MM.1S (cell line): Measurements from ENCODE around the gene PCCA.

ENCODE experiments used
- DNase-seq: peaks from one replicate; pipeline ENCODE4 v3.0.0-alpha.2; 2015
- H2AFZ ChIP-seq: fragments of 300-600 bp; sonication (generic); 2 replicates; pipeline ENCODE4 v1.6.0; 2016; ENCODE audit warnings: antibody characterized with exemption, low read length
- H3F3A ChIP-seq: fragments of 300-600 bp; sonication (generic); 2 replicates; pipeline ENCODE4 v1.6.1; 2016; ENCODE audit warnings: mild to moderate bottlenecking, antibody characterized with exemption, low read length, moderate library complexity, mixed read lengths; ENCODE audit not compliant: insufficient read depth
- H3K27ac ChIP-seq: fragments of 300-600 bp; sonication (generic); 2 replicates; pipeline ENCODE4 v1.5.1; 2016; ENCODE audit warnings: mild to moderate bottlenecking, low read length
- H3K27me3 ChIP-seq: fragments of 300-600 bp; sonication (generic); replicated peaks from 2 replicates; pipeline ENCODE4 v1.6.0; 2016; ENCODE audit warnings: low read length; ENCODE audit not compliant: insufficient read depth
- H3K36me3 ChIP-seq: fragments of 300-600 bp; sonication (generic); replicated peaks from 2 replicates; pipeline ENCODE4 v1.6.1; 2016; ENCODE audit warnings: mild to moderate bottlenecking, low read length, mixed read lengths; ENCODE audit not compliant: insufficient read depth
- H3K4me1 ChIP-seq: fragments of 300-600 bp; sonication (generic); 2 replicates; pipeline ENCODE4 v1.6.1; 2016; ENCODE audit warnings: low read length, mixed read lengths
- H3K4me2 ChIP-seq: fragments of 300-600 bp; sonication (generic); 2 replicates; pipeline ENCODE4 v1.6.0; 2016; ENCODE audit warnings: low read depth, low read length
- H3K4me3 ChIP-seq: fragments of 300-600 bp; sonication (generic); 2 replicates; pipeline ENCODE4 v1.5.1; 2016; ENCODE audit warnings: low read length, mixed read lengths
- H3K79me2 ChIP-seq: fragments of 300-600 bp; sonication (generic); 2 replicates; pipeline ENCODE4 v1.6.1; 2016; ENCODE audit warnings: mixed run types, low read length, mixed read lengths
- H3K9ac ChIP-seq: fragments of 300-600 bp; sonication (generic); 2 replicates; pipeline ENCODE4 v1.6.1; 2016; ENCODE audit warnings: low read length, mixed read lengths
- H3K9me2 ChIP-seq: fragments of 300-600 bp; sonication (generic); replicated peaks from 2 replicates; pipeline ENCODE4 v1.6.1; 2016; ENCODE audit warnings: mild to moderate bottlenecking, low read length, mixed read lengths; ENCODE audit not compliant: insufficient read depth
- H3K9me3 ChIP-seq: fragments of 300-600 bp; sonication (generic); replicated peaks from 2 replicates; pipeline ENCODE4 v1.6.1; 2016; ENCODE audit warnings: mild to moderate bottlenecking, low read length, mixed read lengths; ENCODE audit not compliant: insufficient read depth
- H4K20me1 ChIP-seq: fragments of 300-600 bp; sonication (generic); 2 replicates; pipeline ENCODE4 v1.6.1; 2016; ENCODE audit warnings: mild to moderate bottlenecking, low read length, moderate library complexity, mixed read lengths; ENCODE audit not compliant: insufficient read depth
- CTCF ChIP-seq: fragments of 300-600 bp; sonication (generic); IDR thresholded peaks from 2 replicates; pipeline ENCODE4 v1.5.1; 2016; ENCODE audit warnings: antibody characterized with exemption, low read length, mixed read lengths
- EZH2 ChIP-seq: fragments of 300-600 bp; sonication (generic); optimal IDR thresholded peaks from 2 replicates; pipeline ENCODE3; 2017; ENCODE audit warnings: low read depth, mild to moderate bottlenecking, antibody characterized with exemption, low read length, mixed read lengths
- EZH2phosphoT487 ChIP-seq: fragments of 300-600 bp; sonication (generic); IDR thresholded peaks from 2 replicates; pipeline ENCODE4 v1.6.1; 2018; ENCODE audit warnings: antibody characterized with exemption, low read length

The PCCA gene

GRCh38 chr13:100182900-100183490, 94.1 kb downstream of the PCCA start:
- no peaks in the 10 kb centered on the region for H3K27me3 ChIP-seq
- no peaks in the 10 kb centered on the region for H3F3A ChIP-seq
- no peak overlapping the region for H3K27ac ChIP-seq
- no peak for DNase-seq
- TF ChIP-seq EZH2phosphoT487 (no peak), EZH2 (no peak), CTCF (no peak)
- no peaks in the 10 kb centered on the region for H3K4me1 ChIP-seq
- H3K9me2 ChIP-seq: no peaks in the 10 kb centered on the region
- no peak overlapping the region for H2AFZ ChIP-seq
- no peaks in the 10 kb centered on the region for H3K79me2 ChIP-seq
- H3K9ac ChIP-seq: no peak overlapping the region
- H3K4me3 ChIP-seq: no peak overlapping the region
- H3K9me3 ChIP-seq: no peaks in the 10 kb centered on the region
- H3K4me2 ChIP-seq: no peak overlapping the region
- H4K20me1 ChIP-seq: no peaks in the 10 kb centered on the region
- no peaks in the 10 kb centered on the region for H3K36me3 ChIP-seq

GRCh38 chr13:100184095-100184494, 95.2 kb downstream of the PCCA start:
- TF ChIP-seq CTCF: no peak
- TF ChIP-seq EZH2phosphoT487: no peak
- no peak for TF ChIP-seq EZH2
- no peak for DNase-seq
- no peaks in the 10 kb centered on the region for H3K9me2 ChIP-seq
- H3F3A ChIP-seq: no peaks in the 10 kb centered on the region
- H2AFZ ChIP-seq: no peak overlapping the region
- no peaks in the 10 kb centered on the region for H3K36me3 ChIP-seq
- H4K20me1 ChIP-seq: no peaks in the 10 kb centered on the region
- no peaks in the 10 kb centered on the region for H3K79me2 ChIP-seq
- no peak overlapping the region for H3K4me2 ChIP-seq
- H3K27ac ChIP-seq: no peak overlapping the region
- no peaks in the 10 kb centered on the region for H3K9me3 ChIP-seq
- H3K4me3 ChIP-seq: no peak overlapping the region
- no peak overlapping the region for H3K9ac ChIP-seq
- no peaks in the 10 kb centered on the region for H3K27me3 ChIP-seq
- no peaks in the 10 kb centered on the region for H3K4me1 ChIP-seq

- no peaks in the 10 kb centered on the region for H4K20me1 ChIP-seq
- no peaks in the 10 kb centered on the region for H3K27me3 ChIP-seq
- no peaks in the 10 kb centered on the region for H3K79me2 ChIP-seq
- H3K4me3 ChIP-seq: no peak overlapping the region
- no peak for TF ChIP-seq CTCF
- no peak for TF ChIP-seq EZH2
- TF ChIP-seq EZH2phosphoT487: no peak
- no peak overlapping the region for H2AFZ ChIP-seq
- no peak for DNase-seq
- no peak overlapping the region for H3K9ac ChIP-seq
- H3K4me1 ChIP-seq: no peaks in the 10 kb centered on the region
- no peaks in the 10 kb centered on the region for H3K9me2 ChIP-seq
- no peak overlapping the region for H3K4me2 ChIP-seq
- H3K36me3 ChIP-seq: no peaks in the 10 kb centered on the region
- no peaks in the 10 kb centered on the region for H3F3A ChIP-seq
- H3K27ac ChIP-seq: no peak overlapping the region
- H3K9me3 ChIP-seq: no peaks in the 10 kb centered on the region
Measured at GRCh38 chr13:100195568-100195967, 106.7 kb downstream of the PCCA start.

GRCh38 chr13:100196375-100196774, 107.5 kb downstream of the PCCA start:
- no peak overlapping the region for H3K4me2 ChIP-seq
- no peak overlapping the region for H2AFZ ChIP-seq
- no peak for TF ChIP-seq CTCF
- no peak for TF ChIP-seq EZH2phosphoT487
- no peak for TF ChIP-seq EZH2
- H3K9me3 ChIP-seq: no peaks in the 10 kb centered on the region
- H3K27me3 ChIP-seq: no peaks in the 10 kb centered on the region
- no peaks in the 10 kb centered on the region for H3K36me3 ChIP-seq
- no peak for DNase-seq
- H3K27ac ChIP-seq: no peak overlapping the region
- H3K79me2 ChIP-seq: no peaks in the 10 kb centered on the region
- no peaks in the 10 kb centered on the region for H3K9me2 ChIP-seq
- H3K4me1 ChIP-seq: no peaks in the 10 kb centered on the region
- H3F3A ChIP-seq: no peaks in the 10 kb centered on the region
- no peak overlapping the region for H3K4me3 ChIP-seq
- H4K20me1 ChIP-seq: no peaks in the 10 kb centered on the region
- H3K9ac ChIP-seq: no peak overlapping the region
